Astrocyte (in vitro differentiated cells and primary cell): ENCODE data around the gene PTTG2. TPM values are rescaled to one million over a fixed set of nuclear protein-coding genes. Genes with fewer than 3 reads are reported as not detected.
"Not testable (repeated sequence)": the region's sequence is repeated elsewhere in the genome, so short reads cannot be mapped to it uniquely, and the experiment has no call there.

Experiments
- DNase-seq: peaks from one replicate; pipeline ENCODE4 v3.0.0-alpha.2; 2010; ENCODE audit warnings: low read depth
- FAIRE-seq: peaks from 2 replicates; lab custom pipeline; 2011; peaks lifted over from hg19 to GRCh38; lab: Jason Lieb, UNC
- H2AFZ ChIP-seq: 2 replicates; pipeline ENCODE4 v1.6.0; 2012; ENCODE audit warnings: low read depth, low read length, inconsistent platforms
- H3K27ac ChIP-seq: 2 replicates; pipeline ENCODE4 v1.5.1; 2011; ENCODE audit warnings: low read depth, low read length, inconsistent platforms
- H3K27me3 ChIP-seq: 2 replicates; pipeline ENCODE4 v1.6.0; 2011; ENCODE audit warnings: low read length, inconsistent platforms; ENCODE audit not compliant: insufficient read depth
- H3K36me3 ChIP-seq: 2 replicates; pipeline ENCODE4 v1.5.1; 2011; ENCODE audit warnings: low read length, inconsistent platforms; ENCODE audit not compliant: insufficient read depth
- H3K4me1 ChIP-seq: 2 replicates; pipeline ENCODE4 v1.5.1; 2011; ENCODE audit warnings: low read length, inconsistent platforms; ENCODE audit not compliant: insufficient read depth
- H3K4me2 ChIP-seq: 2 replicates; pipeline ENCODE4 v1.6.0; 2012; ENCODE audit warnings: low read length, inconsistent platforms
- H3K4me3 ChIP-seq: 2 replicates; pipeline ENCODE4 v1.5.1; 2011; ENCODE audit warnings: low read depth, mild to moderate bottlenecking, low read length, inconsistent platforms; ENCODE audit not compliant: insufficient read depth
- H3K79me2 ChIP-seq: 2 replicates; pipeline ENCODE4 v1.6.0; 2012; ENCODE audit warnings: mild to moderate bottlenecking, low read length, inconsistent platforms; ENCODE audit not compliant: insufficient read depth
- H3K9ac ChIP-seq: 2 replicates; pipeline ENCODE4 v1.6.0; 2012; ENCODE audit warnings: mild to moderate bottlenecking, low read length, inconsistent platforms
- H3K9me3 ChIP-seq: 2 replicates; pipeline ENCODE4 v1.5.1; 2012; ENCODE audit warnings: low read depth, mild to moderate bottlenecking, low read length, inconsistent platforms; ENCODE audit not compliant: insufficient read depth
- H4K20me1 ChIP-seq: 2 replicates; pipeline ENCODE4 v1.6.0; 2012; ENCODE audit warnings: low read length, inconsistent platforms; ENCODE audit not compliant: insufficient read depth
- H3K27ac Mint-ChIP-seq: one replicate; pipeline ENCODE4 v1.8.0; 2021; ENCODE audit warnings: mild to moderate bottlenecking, mixed read lengths; ENCODE audit not compliant: unreplicated experiment
- H3K27me3 Mint-ChIP-seq: one replicate; pipeline ENCODE4 v1.8.0; 2021; ENCODE audit warnings: low read depth, mixed read lengths; ENCODE audit not compliant: unreplicated experiment
- H3K36me3 Mint-ChIP-seq: one replicate; pipeline ENCODE4 v1.8.0; 2021; ENCODE audit warnings: low read depth, mixed read lengths; ENCODE audit not compliant: unreplicated experiment
- H3K4me1 Mint-ChIP-seq: one replicate; pipeline ENCODE4 v1.8.0; 2021; ENCODE audit warnings: low read depth, mixed read lengths; ENCODE audit not compliant: unreplicated experiment
- H3K4me3 Mint-ChIP-seq: one replicate; pipeline ENCODE4 v1.8.0; 2021; ENCODE audit warnings: mild to moderate bottlenecking, moderate library complexity, mixed read lengths; ENCODE audit not compliant: unreplicated experiment
- H3K9me3 Mint-ChIP-seq: one replicate; pipeline ENCODE4 v1.8.0; 2021; ENCODE audit warnings: mild to moderate bottlenecking, mixed read lengths; ENCODE audit not compliant: unreplicated experiment
- EZH2 ChIP-seq: IDR thresholded peaks from 2 replicates; pipeline ENCODE4 v1.6.1; 2012; ENCODE audit warnings: mild to moderate bottlenecking, low read length, inconsistent platforms; ENCODE audit not compliant: insufficient read depth
- total RNA-seq: library from RNA; stranded (reverse); gene quantifications from 2 replicates; pipeline ENCODE4 v1.2.1, GENCODE V29; 2021
- TF ChIP-seq, protein P1 (sequence below): IDR thresholded peaks from 2 replicates; pipeline ENCODE4 v1.5.1; 2011; ENCODE audit warnings: low read depth, mild to moderate bottlenecking, inconsistent platforms, low read length, moderate library complexity; ENCODE audit not compliant: insufficient read depth

The PTTG2 gene
- total RNA-seq, 1 donor from 2014 or later: not detected

DNA sequence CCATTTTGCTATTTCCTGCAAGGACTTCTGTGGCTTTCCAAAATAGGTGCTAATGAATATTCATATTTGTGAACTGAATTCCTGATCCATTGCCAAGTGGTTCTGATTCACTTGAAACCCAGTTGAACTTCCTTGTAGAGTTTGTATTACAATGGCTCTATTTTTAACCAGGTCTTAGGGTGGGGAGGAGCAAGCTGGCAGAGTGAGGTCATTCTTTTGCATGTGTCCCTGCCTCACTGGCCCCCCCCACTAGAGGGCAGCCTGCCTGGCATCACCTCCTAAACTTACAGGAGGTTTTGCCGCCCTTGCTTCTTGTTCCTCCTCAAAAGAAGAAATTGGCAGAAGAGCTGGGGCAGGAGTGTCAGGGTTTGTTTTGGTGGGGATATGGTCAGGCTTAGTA, 10.5 kb downstream of the PTTG2 start:
- Histone ChIP-seq H2AFZ (no peak overlapping the region), H3K4me2 (no peak overlapping the region), H3K4me3 (no peak overlapping the region), H3K36me3 (no peaks in the 10 kb centered on the region), H3K27ac (no peak overlapping the region), H3K27me3 (no peaks in the 10 kb centered on the region), H4K20me1 (no peaks in the 10 kb centered on the region), H3K9ac (no peak overlapping the region), H3K79me2 (no peaks in the 10 kb centered on the region), H3K4me1 (no peaks in the 10 kb centered on the region), H3K9me3 (no peaks in the 10 kb centered on the region)
- peaks cover 4% of the 10 kb centered on the region for H3K9me3 Mint-ChIP-seq
- H3K36me3 Mint-ChIP-seq: peaks cover 3% of the 10 kb centered on the region
- H3K4me1 Mint-ChIP-seq: peaks cover 5% of the 10 kb centered on the region
- TF ChIP-seq EZH2: no peak
- TF ChIP-seq, protein P1, sequence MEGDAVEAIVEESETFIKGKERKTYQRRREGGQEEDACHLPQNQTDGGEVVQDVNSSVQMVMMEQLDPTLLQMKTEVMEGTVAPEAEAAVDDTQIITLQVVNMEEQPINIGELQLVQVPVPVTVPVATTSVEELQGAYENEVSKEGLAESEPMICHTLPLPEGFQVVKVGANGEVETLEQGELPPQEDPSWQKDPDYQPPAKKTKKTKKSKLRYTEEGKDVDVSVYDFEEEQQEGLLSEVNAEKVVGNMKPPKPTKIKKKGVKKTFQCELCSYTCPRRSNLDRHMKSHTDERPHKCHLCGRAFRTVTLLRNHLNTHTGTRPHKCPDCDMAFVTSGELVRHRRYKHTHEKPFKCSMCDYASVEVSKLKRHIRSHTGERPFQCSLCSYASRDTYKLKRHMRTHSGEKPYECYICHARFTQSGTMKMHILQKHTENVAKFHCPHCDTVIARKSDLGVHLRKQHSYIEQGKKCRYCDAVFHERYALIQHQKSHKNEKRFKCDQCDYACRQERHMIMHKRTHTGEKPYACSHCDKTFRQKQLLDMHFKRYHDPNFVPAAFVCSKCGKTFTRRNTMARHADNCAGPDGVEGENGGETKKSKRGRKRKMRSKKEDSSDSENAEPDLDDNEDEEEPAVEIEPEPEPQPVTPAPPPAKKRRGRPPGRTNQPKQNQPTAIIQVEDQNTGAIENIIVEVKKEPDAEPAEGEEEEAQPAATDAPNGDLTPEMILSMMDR: peak; percentile 41
- FAIRE-seq: no peak
- no peak overlapping the region for H3K27ac Mint-ChIP-seq
- no peaks in the 10 kb centered on the region for H3K27me3 Mint-ChIP-seq
- peak; percentile 66 for DNase-seq
- H3K4me3 Mint-ChIP-seq: no peak overlapping the region

DNA sequence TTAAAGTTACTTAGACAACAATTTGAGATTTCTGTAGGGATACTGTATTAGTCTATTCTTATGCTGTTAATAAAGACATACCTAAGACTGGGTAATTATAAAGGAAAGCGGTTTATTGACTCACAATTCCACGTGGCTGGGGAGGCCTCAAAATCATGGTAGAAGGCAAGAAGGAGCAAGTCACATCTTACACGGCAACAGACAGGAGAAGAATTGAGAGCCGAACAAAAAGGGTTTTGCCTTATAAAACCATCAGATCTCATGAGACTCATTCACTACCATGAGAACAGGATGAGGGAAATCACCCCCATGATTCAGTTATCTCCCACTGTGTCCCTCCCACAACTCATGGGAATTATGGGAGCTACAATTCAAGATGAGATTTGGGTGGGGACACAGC, 11.0 kb downstream of the PTTG2 start:
- H3K4me2 ChIP-seq: no peak overlapping the region
- no peak overlapping the region for H2AFZ ChIP-seq

DNA sequence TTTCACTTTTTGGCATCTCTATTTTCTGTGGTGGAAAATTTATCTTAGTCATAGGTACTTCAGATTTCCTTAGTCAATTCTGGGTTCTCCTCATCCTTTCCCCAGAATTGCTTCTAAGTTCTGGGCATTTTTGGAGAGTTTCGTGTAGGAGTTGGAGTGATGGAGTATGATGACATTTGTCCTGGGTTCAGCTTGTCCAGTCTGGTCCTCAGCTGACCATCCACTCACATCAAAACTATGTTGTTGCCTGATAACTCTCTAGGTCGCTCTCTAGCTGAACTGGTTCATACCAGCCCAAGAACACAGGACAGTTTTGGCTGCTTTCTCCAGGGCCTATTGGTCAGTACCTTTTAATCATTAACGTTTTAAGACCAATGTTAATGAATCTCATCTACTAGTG, 13.2 kb downstream of the PTTG2 start:
- TF ChIP-seq, protein P1: no peak
- TF ChIP-seq EZH2: no peak
- no peaks in the 10 kb centered on the region for H3K27me3 ChIP-seq
- no peak overlapping the region for H3K4me2 ChIP-seq
- no peaks in the 10 kb centered on the region for H4K20me1 ChIP-seq
- H2AFZ ChIP-seq: no peak overlapping the region
- peaks cover 8% of the 10 kb centered on the region for H3K4me1 ChIP-seq
- H3K27me3 Mint-ChIP-seq: no peaks in the 10 kb centered on the region
- FAIRE-seq (no peak), DNase-seq (no peak)
- H3K79me2 ChIP-seq: peaks cover 5% of the 10 kb centered on the region
- H3K4me1 Mint-ChIP-seq: no peaks in the 10 kb centered on the region
- no peak overlapping the region for H3K27ac Mint-ChIP-seq
- H3K4me3 Mint-ChIP-seq: no peak overlapping the region
- H3K9me3 ChIP-seq: no peaks in the 10 kb centered on the region
- no peak overlapping the region for H3K27ac ChIP-seq
- H3K4me3 ChIP-seq: no peak overlapping the region
- H3K36me3 Mint-ChIP-seq: peaks cover 3% of the 10 kb centered on the region
- H3K9ac ChIP-seq: no peak overlapping the region
- peaks cover 4% of the 10 kb centered on the region for H3K9me3 Mint-ChIP-seq
- no peaks in the 10 kb centered on the region for H3K36me3 ChIP-seq

More for the DNA sequence above, 11.0 kb downstream of the PTTG2 start:
- Histone ChIP-seq H3K4me1 (no peaks in the 10 kb centered on the region), H3K9ac (no peak overlapping the region), H3K4me3 (no peak overlapping the region), H4K20me1 (no peaks in the 10 kb centered on the region), H3K27ac (no peak overlapping the region), H3K79me2 (no peaks in the 10 kb centered on the region), H3K36me3 (no peaks in the 10 kb centered on the region), H3K27me3 (no peaks in the 10 kb centered on the region), H3K9me3 (no peaks in the 10 kb centered on the region)
- Mint-ChIP-seq H3K27ac (no peak overlapping the region), H3K4me1 (peaks cover 2% of the 10 kb centered on the region), H3K36me3 (peaks cover 3% of the 10 kb centered on the region), H3K9me3 (peaks cover 4% of the 10 kb centered on the region), H3K27me3 (no peaks in the 10 kb centered on the region), H3K4me3 (no peak overlapping the region)
- FAIRE-seq (no peak), DNase-seq (no peak)
- no peak for TF ChIP-seq EZH2
- TF ChIP-seq, protein P1: no peak

DNA sequence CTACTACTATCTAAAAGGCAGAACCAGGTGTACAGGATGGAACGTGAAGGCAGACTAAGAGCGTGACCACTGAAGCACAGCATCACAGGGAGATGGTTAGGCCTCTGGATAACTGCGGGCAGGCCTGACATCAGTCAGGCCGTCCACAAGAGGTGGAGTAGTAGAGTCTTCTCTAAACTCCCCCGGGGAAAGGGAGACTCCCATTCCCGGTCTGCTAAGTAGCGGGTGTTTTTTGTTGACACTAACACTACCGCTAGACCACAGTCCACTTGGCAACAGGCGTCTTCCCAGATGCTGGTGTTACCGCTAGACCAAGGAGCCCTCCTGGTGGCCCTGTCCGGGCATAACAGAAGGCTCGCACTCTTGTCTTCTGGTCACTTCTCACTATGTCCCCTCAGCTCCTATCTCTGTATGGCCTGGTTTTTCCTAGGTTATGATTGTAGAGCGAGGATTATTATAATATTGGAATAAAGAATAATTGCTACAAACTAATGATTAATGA, 15.2 kb downstream of the PTTG2 start:
- not testable (repeated sequence) for H3K36me3 Mint-ChIP-seq, H3K27ac Mint-ChIP-seq, H3K4me3 Mint-ChIP-seq, H3K27me3 ChIP-seq, FAIRE-seq, H4K20me1 ChIP-seq, DNase-seq, H3K4me2 ChIP-seq, H3K9me3 ChIP-seq, H3K9ac ChIP-seq, H3K4me3 ChIP-seq, H3K4me1 Mint-ChIP-seq, H3K36me3 ChIP-seq, H3K27ac ChIP-seq, H2AFZ ChIP-seq, H3K27me3 Mint-ChIP-seq, H3K9me3 Mint-ChIP-seq, H3K4me1 ChIP-seq
- peaks cover 22% of the 10 kb centered on the region for H3K79me2 ChIP-seq
